ENCODE measurements around the gene CORO7.

CORO7 gene

DNA sequence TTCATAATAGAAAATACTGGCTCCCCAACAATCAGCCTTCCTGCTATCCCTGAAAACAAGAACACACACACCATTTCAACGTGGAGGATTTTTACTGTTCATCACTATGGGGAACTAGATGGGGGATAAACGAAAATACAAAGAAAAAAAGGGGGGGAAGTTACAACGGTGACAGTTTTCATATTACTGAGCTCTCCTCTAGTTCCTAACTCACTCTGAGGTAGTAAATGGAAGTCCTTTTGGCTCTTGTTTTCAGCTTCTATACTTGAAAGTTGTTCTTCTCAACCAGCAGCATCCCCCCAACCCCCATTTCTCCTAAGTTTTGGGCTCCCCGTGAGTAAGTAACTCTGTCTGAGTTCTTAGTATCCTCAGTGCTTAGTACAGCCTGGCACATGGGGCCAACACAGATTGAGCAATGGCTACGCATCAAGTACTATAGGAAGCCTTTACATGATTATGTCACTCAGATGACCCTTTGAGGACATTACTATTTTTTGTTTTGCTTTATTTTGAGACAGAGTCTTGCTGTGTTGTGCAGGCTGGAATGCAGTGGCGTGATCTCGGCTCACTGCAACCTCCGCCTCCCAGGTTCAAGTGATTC lies 4.2 kb upstream of the CORO7 start:
- H3K4me3 ChIP-seq (ENCODE audit: low read length): no peak overlapping the region
- H3K9ac ChIP-seq (ENCODE audit: low read length): no peak overlapping the region
- no peaks in the 10 kb centered on the region for H3K36me3 ChIP-seq (ENCODE audit: control insufficient read depth, insufficient read depth, low read length)
- H3K27me3 ChIP-seq (ENCODE audit: control insufficient read depth, insufficient read depth, low read length): no peaks in the 10 kb centered on the region
- peaks cover 5% of the 10 kb centered on the region for H3K4me1 ChIP-seq (ENCODE audit: control insufficient read depth, insufficient read depth, low read length)
- no peaks in the 10 kb centered on the region for H3K9me3 ChIP-seq (ENCODE audit: control insufficient read depth, low read length)

DNA sequence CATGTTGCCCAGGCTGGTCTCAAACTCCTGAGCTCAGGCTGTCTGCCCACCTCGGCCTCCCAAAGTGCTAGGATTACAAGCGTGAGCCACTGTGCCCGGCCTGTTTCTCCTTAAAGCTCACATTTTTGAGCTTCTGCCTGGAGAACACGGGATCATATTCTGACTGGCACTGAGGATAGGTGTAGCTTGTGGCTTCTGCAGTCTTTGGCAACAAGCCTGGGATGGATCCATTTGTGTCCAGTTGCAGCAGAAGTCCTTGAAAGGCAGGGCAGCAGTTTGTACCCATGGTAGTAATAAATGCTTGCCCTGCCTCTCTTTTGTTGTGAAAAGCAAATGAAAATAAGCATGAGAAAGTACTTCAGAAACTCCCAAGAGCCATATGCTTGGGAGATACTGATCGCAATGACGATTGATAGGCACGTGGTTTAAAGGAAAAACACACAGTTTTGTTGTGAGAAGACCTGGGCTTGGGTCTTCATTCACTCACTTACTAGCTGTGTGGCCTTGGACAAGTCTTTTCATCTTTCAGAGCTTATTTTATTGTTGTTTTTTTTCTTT lies 3.1 kb upstream of the CORO7 start:
- no peaks in the 10 kb centered on the region for H3K9me3 ChIP-seq (ENCODE audit: control insufficient read depth, low read length)
- peaks cover 16% of the 10 kb centered on the region for H3K4me1 ChIP-seq (ENCODE audit: control insufficient read depth, insufficient read depth, low read length)
- no peaks in the 10 kb centered on the region for H3K27me3 ChIP-seq (ENCODE audit: control insufficient read depth, insufficient read depth, low read length)
- H3K4me3 ChIP-seq (ENCODE audit: low read length): no peak overlapping the region
- H3K36me3 ChIP-seq (ENCODE audit: control insufficient read depth, insufficient read depth, low read length): no peaks in the 10 kb centered on the region
- no peak overlapping the region for H3K9ac ChIP-seq (ENCODE audit: low read length)

DNA sequence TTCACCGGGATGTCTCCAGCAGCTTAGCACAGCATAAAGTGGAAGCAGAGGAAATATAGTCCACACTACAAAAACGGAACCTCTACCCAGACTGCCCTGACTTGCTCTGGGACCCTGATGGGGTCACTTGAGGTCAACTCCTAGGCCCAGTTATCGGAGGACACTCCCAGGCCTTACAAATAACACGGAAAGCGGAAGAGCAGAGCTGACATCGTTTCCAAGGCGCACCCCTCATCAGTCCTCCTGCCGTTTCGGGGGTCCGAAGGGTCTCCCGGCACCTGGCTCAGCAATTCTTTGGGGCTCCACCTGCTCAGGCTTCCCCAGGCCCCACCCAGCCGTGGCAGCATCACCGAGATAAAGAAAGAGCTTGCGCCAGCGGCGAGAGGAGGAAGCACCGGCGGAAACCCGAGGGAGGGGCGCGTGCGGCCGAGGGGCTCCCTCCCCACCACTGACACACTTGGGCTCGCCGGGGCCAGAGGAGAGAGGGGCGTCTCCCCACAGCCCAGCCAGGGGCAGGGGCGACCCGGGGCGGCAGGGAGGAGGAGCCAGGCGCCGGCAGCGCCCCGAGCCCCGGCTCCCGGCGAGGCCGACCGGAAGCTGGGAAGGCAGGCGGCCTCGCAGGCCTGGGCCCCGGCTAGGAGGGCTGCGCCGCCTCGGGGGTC lies 727 bp downstream of the CORO7 start:
- Histone ChIP-seq H3K9me3 (ENCODE audit: control insufficient read depth, low read length) (no peaks in the 10 kb centered on the region), H3K9ac (ENCODE audit: low read length) (peak overlapping the region; percentile 60), H3K4me3 (ENCODE audit: low read length) (peak overlapping the region; percentile 48), H3K4me1 (ENCODE audit: control insufficient read depth, insufficient read depth, low read length) (peaks cover 23% of the 10 kb centered on the region), H3K27me3 (ENCODE audit: control insufficient read depth, insufficient read depth, low read length) (no peaks in the 10 kb centered on the region), H3K36me3 (ENCODE audit: control insufficient read depth, insufficient read depth, low read length) (peaks cover 12% of the 10 kb centered on the region)

GRCh38 chr16:4414187-4414917 lies 2.0 kb downstream of the CORO7 start:
- Histone ChIP-seq H3K27me3 (ENCODE audit: control insufficient read depth, insufficient read depth, low read length) (no peaks in the 10 kb centered on the region), H3K9ac (ENCODE audit: low read length) (no peak overlapping the region), H3K36me3 (ENCODE audit: control insufficient read depth, insufficient read depth, low read length) (peaks cover 12% of the 10 kb centered on the region), H3K4me3 (ENCODE audit: low read length) (no peak overlapping the region), H3K4me1 (ENCODE audit: control insufficient read depth, insufficient read depth, low read length) (peaks cover 31% of the 10 kb centered on the region), H3K9me3 (ENCODE audit: control insufficient read depth, low read length) (no peaks in the 10 kb centered on the region)

DNA sequence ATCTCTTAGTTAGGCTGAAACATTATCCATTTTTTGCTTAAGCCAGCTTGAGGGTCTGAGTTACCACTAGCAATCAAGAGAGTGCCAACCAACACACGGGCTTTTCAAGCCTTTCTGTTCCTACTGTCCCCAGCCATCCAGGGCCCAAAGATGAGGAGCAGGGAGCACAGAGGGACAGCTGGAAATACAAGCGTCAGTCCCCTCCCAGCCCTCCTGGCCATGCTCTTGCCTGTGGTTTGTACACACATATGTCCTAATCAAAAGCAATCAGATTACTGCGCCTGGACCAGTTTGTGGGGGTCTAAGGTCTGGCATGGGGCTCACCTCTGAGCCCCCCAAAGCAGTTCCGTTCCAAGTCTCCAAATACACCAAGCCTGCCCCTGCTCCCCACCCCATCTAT lies 3.5 kb downstream of the CORO7 start:
- no peaks in the 10 kb centered on the region for H3K27me3 ChIP-seq (ENCODE audit: control insufficient read depth, insufficient read depth, low read length)
- H3K9ac ChIP-seq (ENCODE audit: low read length): no peak overlapping the region
- no peak overlapping the region for H3K4me3 ChIP-seq (ENCODE audit: low read length)
- peaks cover 16% of the 10 kb centered on the region for H3K36me3 ChIP-seq (ENCODE audit: control insufficient read depth, insufficient read depth, low read length)
- no peaks in the 10 kb centered on the region for H3K9me3 ChIP-seq (ENCODE audit: control insufficient read depth, low read length)
- peaks cover 31% of the 10 kb centered on the region for H3K4me1 ChIP-seq (ENCODE audit: control insufficient read depth, insufficient read depth, low read length)

GRCh38 chr16:4412159-4412558 lies 4.2 kb downstream of the CORO7 start:
- peaks cover 31% of the 10 kb centered on the region for H3K4me1 ChIP-seq (ENCODE audit: control insufficient read depth, insufficient read depth, low read length)
- H3K9ac ChIP-seq (ENCODE audit: low read length): no peak overlapping the region
- peaks cover 16% of the 10 kb centered on the region for H3K36me3 ChIP-seq (ENCODE audit: control insufficient read depth, insufficient read depth, low read length)
- H3K4me3 ChIP-seq (ENCODE audit: low read length): no peak overlapping the region
- no peaks in the 10 kb centered on the region for H3K27me3 ChIP-seq (ENCODE audit: control insufficient read depth, insufficient read depth, low read length)
- no peaks in the 10 kb centered on the region for H3K9me3 ChIP-seq (ENCODE audit: control insufficient read depth, low read length)

- peaks cover 28% of the 10 kb centered on the region for H3K4me1 ChIP-seq (ENCODE audit: control insufficient read depth, insufficient read depth, low read length)
- H3K36me3 ChIP-seq (ENCODE audit: control insufficient read depth, insufficient read depth, low read length): peaks cover 16% of the 10 kb centered on the region
These were observed 4.7 kb downstream of the CORO7 start for GRCh38 chr16:4411684-4412083.

DNA sequence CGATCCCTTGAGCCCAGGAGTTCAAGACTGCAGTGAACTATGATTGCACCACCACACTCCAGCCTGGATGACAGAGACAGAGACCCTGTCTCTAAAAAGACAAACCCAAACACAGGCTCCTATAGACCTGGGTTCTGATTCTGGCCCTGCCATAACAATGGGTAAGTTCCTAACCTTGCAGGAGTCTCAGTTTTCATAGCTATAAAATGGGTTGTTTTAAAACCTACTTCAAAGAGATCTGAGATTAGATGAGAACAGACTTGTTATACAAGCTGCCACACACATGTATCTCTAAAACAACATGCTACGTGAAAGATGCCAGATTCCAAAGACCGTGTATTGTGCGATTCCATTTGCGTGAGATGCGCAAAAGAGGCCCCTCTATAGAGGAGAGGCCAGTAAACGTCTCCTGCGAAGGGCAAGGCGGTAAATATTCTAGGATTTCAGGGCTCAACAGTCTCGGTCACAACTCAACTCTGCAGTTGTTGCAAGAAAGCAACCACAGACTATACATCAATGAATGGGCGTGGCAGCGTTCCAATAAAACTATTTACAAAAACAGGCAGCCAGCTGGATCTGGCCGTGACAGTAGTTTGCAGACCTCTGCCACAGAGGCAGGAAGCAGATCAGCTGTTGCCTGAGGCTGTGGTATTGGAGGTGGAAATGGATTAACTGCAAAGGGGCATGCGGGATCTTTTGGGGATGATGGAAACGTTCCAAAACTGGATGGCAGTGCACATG lies 5.9 kb downstream of the CORO7 start:
- no peaks in the 10 kb centered on the region for H3K9me3 ChIP-seq (ENCODE audit: control insufficient read depth, low read length)
- no peak overlapping the region for H3K4me3 ChIP-seq (ENCODE audit: low read length)
- H3K4me1 ChIP-seq (ENCODE audit: control insufficient read depth, insufficient read depth, low read length): peaks cover 25% of the 10 kb centered on the region
- H3K27me3 ChIP-seq (ENCODE audit: control insufficient read depth, insufficient read depth, low read length): no peaks in the 10 kb centered on the region
- H3K9ac ChIP-seq (ENCODE audit: low read length): no peak overlapping the region
- peaks cover 16% of the 10 kb centered on the region for H3K36me3 ChIP-seq (ENCODE audit: control insufficient read depth, insufficient read depth, low read length)

More at GRCh38 chr16:4411684-4412083, 4.7 kb downstream of the CORO7 start:
- H3K9ac ChIP-seq (ENCODE audit: low read length): no peak overlapping the region
- H3K9me3 ChIP-seq (ENCODE audit: control insufficient read depth, low read length): no peaks in the 10 kb centered on the region
- no peaks in the 10 kb centered on the region for H3K27me3 ChIP-seq (ENCODE audit: control insufficient read depth, insufficient read depth, low read length)
- H3K4me3 ChIP-seq (ENCODE audit: low read length): no peak overlapping the region

DNA sequence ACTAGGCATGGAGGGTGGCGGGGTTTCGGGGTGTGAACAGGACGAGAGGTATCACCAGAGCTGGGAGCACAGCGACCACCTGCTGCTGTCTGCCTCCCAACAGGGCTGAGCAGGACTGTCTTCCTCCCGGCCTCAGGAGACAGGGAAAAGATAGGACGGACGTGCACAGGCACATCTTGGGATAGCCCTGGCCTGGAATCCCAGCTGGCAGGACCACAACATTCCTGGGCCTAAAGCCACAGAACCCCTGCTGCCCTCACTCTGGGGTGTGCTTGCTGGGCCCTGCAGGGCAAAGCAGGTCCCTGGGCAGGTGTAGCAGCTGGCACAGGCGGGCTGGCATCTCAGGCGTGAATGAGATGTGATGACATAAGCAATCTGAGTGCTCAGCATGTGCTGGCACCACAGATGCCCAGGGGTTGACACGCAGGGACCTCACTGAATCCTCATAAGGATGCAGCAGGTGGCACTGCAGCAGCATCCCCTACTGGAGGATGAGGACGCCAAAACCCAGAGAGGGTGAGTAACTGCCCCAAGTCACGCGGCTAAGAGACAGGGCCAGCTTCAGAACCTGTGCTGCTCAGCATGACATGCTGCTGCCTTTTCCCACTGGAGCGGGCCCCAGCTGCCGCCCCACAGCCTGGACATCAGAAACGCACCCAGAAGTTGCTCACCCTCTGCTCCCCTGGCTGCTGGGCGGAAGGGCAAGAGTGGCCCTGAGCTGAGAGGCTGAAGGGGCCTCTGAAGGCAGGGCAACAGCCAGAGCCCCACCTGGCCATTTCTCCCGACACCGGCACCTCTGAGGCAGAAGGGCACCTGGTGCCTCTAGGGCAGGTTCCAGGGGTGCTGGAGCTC lies 7.1 kb downstream of the CORO7 start:
- no peaks in the 10 kb centered on the region for H3K27me3 ChIP-seq (ENCODE audit: control insufficient read depth, insufficient read depth, low read length)
- no peak overlapping the region for H3K4me3 ChIP-seq (ENCODE audit: low read length)
- no peaks in the 10 kb centered on the region for H3K9me3 ChIP-seq (ENCODE audit: control insufficient read depth, low read length)
- no peak overlapping the region for H3K9ac ChIP-seq (ENCODE audit: low read length)
- peaks cover 16% of the 10 kb centered on the region for H3K36me3 ChIP-seq (ENCODE audit: control insufficient read depth, insufficient read depth, low read length)
- H3K4me1 ChIP-seq (ENCODE audit: control insufficient read depth, insufficient read depth, low read length): peaks cover 13% of the 10 kb centered on the region

DNA sequence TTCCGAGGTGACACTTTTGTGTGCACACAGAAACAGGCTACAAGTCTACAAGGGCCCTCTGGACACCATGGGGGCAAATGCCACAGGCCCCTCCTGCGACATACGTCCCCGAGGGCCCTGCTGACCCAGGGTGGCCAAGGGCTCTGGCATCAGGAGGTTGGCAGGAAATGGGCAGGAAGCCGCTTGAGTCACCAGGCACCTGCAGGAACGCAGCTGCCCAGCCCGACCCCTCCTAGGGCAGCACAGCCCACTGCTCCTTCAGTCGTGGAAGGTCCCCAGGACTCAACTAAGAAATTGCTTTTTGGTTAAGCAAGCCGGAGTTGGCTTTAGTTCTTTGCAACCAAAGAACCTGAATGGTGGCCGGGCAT lies 8.1 kb downstream of the CORO7 start:
- Histone ChIP-seq H3K9ac (ENCODE audit: low read length) (no peak overlapping the region), H3K36me3 (ENCODE audit: control insufficient read depth, insufficient read depth, low read length) (peaks cover 16% of the 10 kb centered on the region), H3K9me3 (ENCODE audit: control insufficient read depth, low read length) (no peaks in the 10 kb centered on the region)

More for the DNA sequence above, 8.1 kb downstream of the CORO7 start:
- Histone ChIP-seq H3K4me1 (ENCODE audit: control insufficient read depth, insufficient read depth, low read length) (peaks cover 13% of the 10 kb centered on the region), H3K27me3 (ENCODE audit: control insufficient read depth, insufficient read depth, low read length) (no peaks in the 10 kb centered on the region), H3K4me3 (ENCODE audit: low read length) (no peak overlapping the region)

Data from mucosa of stomach (tissue), 1 donor.